IMR-90 (cell line): ENCODE results near the gene METTL5. TPM values are rescaled to one million over a fixed set of nuclear protein-coding genes. Genes with fewer than 3 reads are reported as not detected.

Experiments used
- ATAC-seq: fragments of 200-7000 bp; cut with Tn5 transposase; 2 replicates; pipeline ENCODE4 v1.9.1; 2020; ENCODE audit warnings: low read depth, mild to moderate bottlenecking, moderate library complexity
- BruUV-seq: library from RNA; stranded (reverse); fragments of 400-500 nt; replicated peaks from 2 replicates; lab custom pipeline; 2021; lab: Mats Ljungman, UMichigan
- CTCF ChIA-PET: fragments of 300-600 bp; formaldehyde crosslinking; extraction: SDS; loops from one replicate; lab custom pipeline; 2021; ENCODE audit warnings: antibody characterized with exemption; lab: Yijun Ruan, JAX
- POLR2A ChIA-PET: fragments of 300-600 bp; sonication (Branson Sonifier 250); formaldehyde crosslinking; loops from one replicate; lab custom pipeline; 2022; ENCODE audit warnings: antibody characterized with exemption; ENCODE audit not compliant: unreplicated experiment; lab: Charles Lee
- DNase-seq: peaks from one replicate; pipeline ENCODE4 v3.0.0; 2013
- H2AFZ ChIP-seq: replicated peaks from 2 replicates; pipeline ENCODE3; 2013; ENCODE audit warnings: low read length, mild to moderate bottlenecking; ENCODE audit not compliant: poor library complexity
- H2AK5ac ChIP-seq: 2 replicates; pipeline ENCODE4 v1.6.1; 2013; ENCODE audit warnings: low read depth, low read length, inconsistent platforms
- H2AK9ac ChIP-seq: replicated peaks from 2 replicates; pipeline ENCODE3; 2013; ENCODE audit warnings: mild to moderate bottlenecking, low read depth, low read length, moderate library complexity; ENCODE audit not compliant: poor library complexity
- H2BK120ac ChIP-seq: 2 replicates; pipeline ENCODE4 v1.6.1; 2013; ENCODE audit warnings: low read depth, low read length, inconsistent platforms
- H2BK15ac ChIP-seq: 3 replicates; pipeline ENCODE4 v1.6.1; 2013; ENCODE audit warnings: low read depth, low read length, inconsistent platforms
- H2BK20ac ChIP-seq: 2 replicates; pipeline ENCODE4 v1.6.1; 2013; ENCODE audit warnings: low read depth, mild to moderate bottlenecking, inconsistent platforms, low read length, moderate library complexity
- H2BK5ac ChIP-seq: 2 replicates; pipeline ENCODE4 v1.6.1; 2013; ENCODE audit warnings: mild to moderate bottlenecking, low read depth, low read length, inconsistent platforms; ENCODE audit not compliant: poor library complexity, severe bottlenecking
- H3K14ac ChIP-seq: replicated peaks from 2 replicates; pipeline ENCODE4 v1.6.1; 2013; ENCODE audit warnings: low read depth, low read length, inconsistent platforms
- H3K18ac ChIP-seq: 2 replicates; pipeline ENCODE4 v1.6.1; 2013; ENCODE audit warnings: low read depth, low read length, control low read depth
- H3K23ac ChIP-seq: 2 replicates; pipeline ENCODE4 v1.6.1; 2013; ENCODE audit warnings: low read depth, low read length, inconsistent platforms
- H3K27ac ChIP-seq: 2 replicates; pipeline ENCODE4 v1.5.1; 2013; ENCODE audit warnings: mild to moderate bottlenecking, control low read depth, low read length; ENCODE audit not compliant: insufficient read depth
- H3K27me3 ChIP-seq: 2 replicates; pipeline ENCODE4 v1.6.1; 2013; ENCODE audit warnings: low read length; ENCODE audit not compliant: control insufficient read depth, insufficient read depth
- H3K36me3 ChIP-seq: 2 replicates; pipeline ENCODE4 v1.6.1; 2013; ENCODE audit warnings: low read length, mixed read lengths; ENCODE audit not compliant: control insufficient read depth, insufficient read depth
- H3K4ac ChIP-seq: 2 replicates; pipeline ENCODE4 v1.6.1; 2013; ENCODE audit warnings: low read depth, low read length, inconsistent platforms
- H3K4me1 ChIP-seq: 2 replicates; pipeline ENCODE4 v1.6.1; 2013; ENCODE audit warnings: low read length, mixed read lengths; ENCODE audit not compliant: control insufficient read depth, insufficient read depth
- H3K4me2 ChIP-seq: 2 replicates; pipeline ENCODE4 v1.6.1; 2013; ENCODE audit warnings: low read depth, mild to moderate bottlenecking, control low read depth, low read length, moderate library complexity
- H3K4me3 ChIP-seq: 2 replicates; pipeline ENCODE4 v1.5.1; 2013; ENCODE audit warnings: low read depth, mild to moderate bottlenecking, control low read depth, low read length, moderate library complexity; ENCODE audit not compliant: insufficient read depth
- H3K56ac ChIP-seq: 2 replicates; pipeline ENCODE4 v1.6.1; 2013; ENCODE audit warnings: low read length, inconsistent platforms; ENCODE audit not compliant: insufficient read depth; ENCODE audit errors: extremely low read depth
- H3K79me1 ChIP-seq, 2 experiments: 2 replicates each; pipeline ENCODE4 v1.6.1; 2013; ENCODE audit warnings: low read length in 2 of 2, inconsistent platforms in 1 of 2, low read depth in 1 of 2
- H3K9ac ChIP-seq: 2 replicates; pipeline ENCODE4 v1.6.1; 2013; ENCODE audit warnings: low read depth, low read length, control low read depth
- H3K9me1 ChIP-seq: 2 replicates; pipeline ENCODE4 v1.6.1; 2013; ENCODE audit warnings: low read length, inconsistent platforms; ENCODE audit not compliant: insufficient read depth
- H3K9me3 ChIP-seq: 2 replicates; pipeline ENCODE4 v1.6.1; 2013; ENCODE audit warnings: low read length; ENCODE audit not compliant: control insufficient read depth, insufficient read depth
- H4K20me1 ChIP-seq: 2 replicates; pipeline ENCODE4 v1.6.1; 2013; ENCODE audit warnings: low read length, inconsistent platforms; ENCODE audit not compliant: insufficient read depth
- H4K5ac ChIP-seq: 2 replicates; pipeline ENCODE4 v1.6.1; 2013; ENCODE audit warnings: mild to moderate bottlenecking, low read depth, low read length, control low read depth
- H4K8ac ChIP-seq, 2 experiments: 2 replicates each; pipeline ENCODE4 v1.6.1; 2013; ENCODE audit warnings: low read depth in 2 of 2, low read length in 2 of 2, control low read depth in 1 of 2, inconsistent platforms in 1 of 2
- H4K91ac ChIP-seq: 2 replicates; pipeline ENCODE4 v1.6.1; 2013; ENCODE audit warnings: low read depth, low read length, inconsistent platforms; ENCODE audit not compliant: insufficient read depth
- FOS ChIP-seq: fragments of 150-350 bp; IDR thresholded peaks from 2 replicates; pipeline ENCODE4 v1.6.1; 2016; ENCODE audit warnings: low read depth, low read length
- MAZ ChIP-seq: IDR thresholded peaks from 2 replicates; pipeline ENCODE4 v1.6.1; 2012; ENCODE audit warnings: low read depth, mild to moderate bottlenecking, low read length, improper control_type of control experiment, moderate library complexity, borderline replicate concordance
- MXI1 ChIP-seq: IDR thresholded peaks from 2 replicates; pipeline ENCODE4 v1.6.1; 2012; ENCODE audit warnings: low read depth, mild to moderate bottlenecking, low read length, moderate library complexity, borderline replicate concordance
- NFE2L2 ChIP-seq: fragments of 150-350 bp; IDR thresholded peaks from 2 replicates; pipeline ENCODE4 v1.6.1; 2016; ENCODE audit warnings: low read depth, mild to moderate bottlenecking, low read length
- POLR2A ChIP-seq: IDR thresholded peaks from 2 replicates; pipeline ENCODE4 v1.6.1; 2012; ENCODE audit warnings: mild to moderate bottlenecking, low read depth, low read length
- RAD21 ChIP-seq: IDR thresholded peaks from 2 replicates; pipeline ENCODE4 v1.6.1; 2012; ENCODE audit warnings: low read length, improper control_type of control experiment
- RCOR1 ChIP-seq: IDR thresholded peaks from 2 replicates; pipeline ENCODE4 v1.6.1; 2012; ENCODE audit warnings: mild to moderate bottlenecking, low read length, improper control_type of control experiment; ENCODE audit not compliant: insufficient replicate concordance
- WGBS, 2 experiments: methylation state at CpG; one replicate each; pipeline versions ENCODE4 v1.1.5 to v1.1.7; 2013; ENCODE audit warnings: missing lambda C conversion rate in 2 of 2; ENCODE audit not compliant: insufficient read length in 1 of 2; ENCODE audit errors: extremely low coverage in 2 of 2; 5-methylcytosine and 5-hydroxymethylcytosine counted together
- dilution Hi-C: fragments of 300-500 bp; cut with HindIII; formaldehyde crosslinking; loops from one replicate; pipeline ENCODE4 v1.14.3; 2018; ENCODE audit warnings: low sequenced_read_pairs; ENCODE audit not compliant: unreplicated experiment
- in situ Hi-C: fragments of 300-500 bp; cut with MboI; formaldehyde crosslinking; loops from 3 replicates; pipeline ENCODE4 v1.14.3; 2019; ENCODE audit warnings: low sequenced_read_pairs, inconsistent platforms, mixed read lengths
- intact Hi-C: fragments of 100-400 bp; cut with micrococcal nuclease; formaldehyde crosslinking; loops from 2 replicates; pipeline ENCODE4 v1.10.0; 2022
- polyA plus RNA-seq, 3 experiments: library from polyadenylated mRNA; depleted of rRNA; stranded (reverse); fragments of >200 nt; gene quantifications; 2 replicates each; pipeline ENCODE4 v1.2.3, GENCODE V29; 2012; ENCODE audit warnings: low replicate concordance in 1 of 3
- total RNA-seq: library from RNA; depleted of rRNA; stranded (reverse); fragments of >200 nt; gene quantifications from 2 replicates; pipeline ENCODE4 v1.2.3, GENCODE V29; 2012
- TF ChIP-seq, protein P1 (sequence below): conservative IDR thresholded peaks from 2 replicates; pipeline ENCODE4 v1.5.1; 2012; ENCODE audit warnings: mild to moderate bottlenecking, low read depth, low read length, improper control_type of control experiment
- TF ChIP-seq, protein P2 (sequence below): fragments of 150-350 bp; IDR thresholded peaks from 2 replicates; pipeline ENCODE4 v1.6.1; 2017; ENCODE audit warnings: mild to moderate bottlenecking, antibody characterized with exemption, low read length, low read depth

Gene METTL5
- total and polyA plus RNA-seq, 2 of the 4 experiments (the other 2 are of a cell fraction): 38.3 to 49.8 TPM

DNA sequence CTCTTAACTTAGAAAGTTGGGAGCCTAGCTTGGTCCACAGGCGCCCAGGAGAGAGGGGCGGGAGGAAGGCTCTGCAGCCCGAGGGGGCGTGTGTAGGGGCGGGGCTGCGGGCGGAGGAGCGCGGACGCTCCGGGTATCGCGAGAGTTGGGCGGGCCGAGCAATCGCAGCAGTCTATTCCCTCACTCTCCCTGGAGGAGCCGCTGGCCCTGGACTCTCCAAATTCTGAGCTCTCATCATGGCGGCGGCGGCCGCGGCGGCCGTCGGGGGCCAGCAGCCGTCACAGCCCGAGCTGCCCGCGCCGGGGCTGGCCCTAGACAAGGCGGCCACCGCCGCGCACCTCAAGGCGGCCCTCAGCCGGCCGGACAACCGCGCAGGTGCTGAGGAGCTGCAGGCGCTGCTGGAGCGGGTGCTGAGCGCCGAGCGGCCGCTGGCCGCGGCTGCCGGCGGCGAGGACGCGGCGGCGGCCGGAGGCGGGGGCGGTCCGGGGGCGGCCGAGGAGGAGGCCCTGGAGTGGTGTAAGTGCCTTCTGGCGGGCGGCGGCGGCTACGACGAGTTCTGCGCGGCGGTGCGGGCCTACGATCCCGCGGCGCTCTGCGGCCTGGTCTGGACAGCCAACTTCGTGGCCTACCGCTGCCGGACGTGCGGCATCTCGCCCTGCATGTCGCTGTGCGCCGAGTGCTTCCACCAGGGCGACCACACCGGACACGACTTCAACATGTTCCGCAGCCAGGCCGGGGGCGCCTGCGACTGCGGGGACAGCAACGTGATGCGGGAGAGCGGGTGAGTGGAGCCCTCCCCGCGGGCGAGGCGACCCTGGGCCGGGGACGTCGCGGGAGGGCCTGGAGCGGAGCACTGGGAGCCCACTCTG, 2.8 kb upstream of the METTL5 start, which contains the start of gene UBR3:
Gene UBR3 (plus strand): TSS at position 183 of the 869 bp plus-strand sequence. CDS start 54 bp downstream, at position 237.
- no peaks in the 10 kb centered on the region for H3K36me3 ChIP-seq
- 0% methylated on average over 33 of the region's 104 CpGs; no CpG with 5 or more reads in 1 of the 2 experiments for WGBS, 2 experiments
- intact Hi-C loops (loop anchor here (5.0 kb wide), 1 partner anchor 50 kb away; no protein-coding TSS in a partner anchor), in situ Hi-C loops (no loop called here), dilution Hi-C loops (no loop called here)
- H2BK20ac ChIP-seq: no peak within 1 kb of the TSS
- H2AFZ ChIP-seq: peak within 1 kb of the TSS; percentile 84
- H3K14ac ChIP-seq: no peak within 1 kb of the TSS
- BruUV-seq: no TSS peak
- CTCF ChIA-PET: interaction anchor here (1.0 to 1.1 kb wide), 2 partner anchors 9 to 50 kb away, joined by 3 read pairs; no protein-coding TSS in a partner anchor
- H3K18ac ChIP-seq: no peak within 1 kb of the TSS
- no peak within 1 kb of the TSS; the same call in 1 of the 2 replicates for H4K91ac ChIP-seq
- H3K4ac ChIP-seq: peak within 1 kb of the TSS; percentile 40
- DNase-seq (peak; percentile 91), ATAC-seq (peak; percentile 88)
- no peak within 1 kb of the TSS; the same call in 1 of the 2 replicates for H2AK5ac ChIP-seq
- no peak within 1 kb of the TSS for H4K5ac ChIP-seq
- H3K79me1 ChIP-seq: peaks cover 20 to 53% of the 10 kb centered on the region in 2 experiments
- H3K27ac ChIP-seq: peak within 1 kb of the TSS; percentile 76
- H4K8ac ChIP-seq: no peak within 1 kb of the TSS; a peak in 1 of 4 replicates
- POLR2A ChIA-PET: interaction anchor here (0.5 to 1.0 kb wide), 4 partner anchors 9 to 1459 kb away, joined by 3 to 6 read pairs (median 3); no protein-coding TSS in a partner anchor
- H3K23ac ChIP-seq: peak within 1 kb of the TSS; percentile 68; the same call in 1 of the 2 replicates
- H2BK120ac ChIP-seq: no peak within 1 kb of the TSS
- H3K9me1 ChIP-seq: no peaks in the 10 kb centered on the region
- peak within 1 kb of the TSS; percentile 57 for H2BK5ac ChIP-seq
- no peaks in the 10 kb centered on the region for H3K27me3 ChIP-seq
- peak within 1 kb of the TSS; percentile 49 for H2AK9ac ChIP-seq
- H3K4me3 ChIP-seq: peak within 1 kb of the TSS; percentile 89
- H4K20me1 ChIP-seq: peaks cover 17% of the 10 kb centered on the region
- peaks cover 2% of the 10 kb centered on the region for H3K4me1 ChIP-seq
- H3K56ac ChIP-seq: no peak within 1 kb of the TSS
- no peaks in the 10 kb centered on the region for H3K9me3 ChIP-seq
- peak within 1 kb of the TSS; percentile 86 for H3K9ac ChIP-seq
- no peak within 1 kb of the TSS for H2BK15ac ChIP-seq
- TF ChIP-seq, protein P1, sequence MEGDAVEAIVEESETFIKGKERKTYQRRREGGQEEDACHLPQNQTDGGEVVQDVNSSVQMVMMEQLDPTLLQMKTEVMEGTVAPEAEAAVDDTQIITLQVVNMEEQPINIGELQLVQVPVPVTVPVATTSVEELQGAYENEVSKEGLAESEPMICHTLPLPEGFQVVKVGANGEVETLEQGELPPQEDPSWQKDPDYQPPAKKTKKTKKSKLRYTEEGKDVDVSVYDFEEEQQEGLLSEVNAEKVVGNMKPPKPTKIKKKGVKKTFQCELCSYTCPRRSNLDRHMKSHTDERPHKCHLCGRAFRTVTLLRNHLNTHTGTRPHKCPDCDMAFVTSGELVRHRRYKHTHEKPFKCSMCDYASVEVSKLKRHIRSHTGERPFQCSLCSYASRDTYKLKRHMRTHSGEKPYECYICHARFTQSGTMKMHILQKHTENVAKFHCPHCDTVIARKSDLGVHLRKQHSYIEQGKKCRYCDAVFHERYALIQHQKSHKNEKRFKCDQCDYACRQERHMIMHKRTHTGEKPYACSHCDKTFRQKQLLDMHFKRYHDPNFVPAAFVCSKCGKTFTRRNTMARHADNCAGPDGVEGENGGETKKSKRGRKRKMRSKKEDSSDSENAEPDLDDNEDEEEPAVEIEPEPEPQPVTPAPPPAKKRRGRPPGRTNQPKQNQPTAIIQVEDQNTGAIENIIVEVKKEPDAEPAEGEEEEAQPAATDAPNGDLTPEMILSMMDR: peak; percentile 21; the same call in 1 of the 2 replicates
- TF ChIP-seq FOS: no peak
- TF ChIP-seq RAD21: no peak
- peak; percentile 40; the same call in 1 of the 2 replicates for TF ChIP-seq MXI1
- TF ChIP-seq MAZ: peak; percentile 98
- TF ChIP-seq POLR2A: peak; percentile 94
- TF ChIP-seq, protein P2, sequence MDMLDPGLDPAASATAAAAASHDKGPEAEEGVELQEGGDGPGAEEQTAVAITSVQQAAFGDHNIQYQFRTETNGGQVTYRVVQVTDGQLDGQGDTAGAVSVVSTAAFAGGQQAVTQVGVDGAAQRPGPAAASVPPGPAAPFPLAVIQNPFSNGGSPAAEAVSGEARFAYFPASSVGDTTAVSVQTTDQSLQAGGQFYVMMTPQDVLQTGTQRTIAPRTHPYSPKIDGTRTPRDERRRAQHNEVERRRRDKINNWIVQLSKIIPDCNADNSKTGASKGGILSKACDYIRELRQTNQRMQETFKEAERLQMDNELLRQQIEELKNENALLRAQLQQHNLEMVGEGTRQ: no peak
- no peak for TF ChIP-seq NFE2L2
- no peak for TF ChIP-seq RCOR1
- peak within 1 kb of the TSS; percentile 89 for H3K4me2 ChIP-seq
